Smooth muscle cell (in vitro differentiated cells): ENCODE data around the gene PPP1R3G. TPM values are rescaled to one million over a fixed set of nuclear protein-coding genes. Genes with fewer than 3 reads are reported as not detected.

Source experiments
- DNase-seq: peaks from one replicate; lab custom pipeline; 2025; ENCODE audit not compliant: unreplicated experiment; lab: John Stamatoyannopoulos, UW
- H2AFZ ChIP-seq: fragments of 200-600 bp; sonication (generic); 2 replicates; pipeline ENCODE4 v1.6.0; 2016; ENCODE audit warnings: antibody characterized with exemption, low read depth, mild to moderate bottlenecking
- H3F3A ChIP-seq: fragments of 200-600 bp; sonication (generic); 2 replicates; pipeline ENCODE4 v1.6.0; 2017; ENCODE audit warnings: antibody characterized with exemption, low read depth
- H3K27ac ChIP-seq: fragments of 200-600 bp; sonication (generic); 2 replicates; pipeline ENCODE4 v1.5.1; 2016; ENCODE audit warnings: low read depth, mild to moderate bottlenecking
- H3K27me3 ChIP-seq: fragments of 200-600 bp; sonication (generic); 2 replicates; pipeline ENCODE4 v1.6.1; 2016; ENCODE audit warnings: low read depth, mild to moderate bottlenecking
- H3K36me3 ChIP-seq: fragments of 200-600 bp; sonication (generic); 2 replicates; pipeline ENCODE4 v1.5.1; 2016; ENCODE audit warnings: low read depth
- H3K4me1 ChIP-seq: fragments of 200-600 bp; sonication (generic); 2 replicates; pipeline ENCODE4 v1.5.1; 2016; ENCODE audit warnings: low read depth
- H3K4me2 ChIP-seq: fragments of 200-600 bp; sonication (generic); 2 replicates; pipeline ENCODE4 v1.6.0; 2016; ENCODE audit warnings: mild to moderate bottlenecking
- H3K4me3 ChIP-seq: fragments of 200-600 bp; sonication (generic); 2 replicates; pipeline ENCODE4 v1.5.1; 2016; ENCODE audit warnings: mild to moderate bottlenecking
- H3K79me2 ChIP-seq: fragments of 200-600 bp; sonication (generic); 2 replicates; pipeline ENCODE4 v1.6.0; 2016; ENCODE audit warnings: low read depth, mild to moderate bottlenecking
- H3K9ac ChIP-seq: fragments of 200-600 bp; sonication (generic); 2 replicates; pipeline ENCODE4 v1.6.0; 2016; ENCODE audit warnings: low read depth
- H3K9me3 ChIP-seq: fragments of 200-600 bp; sonication (generic); replicated peaks from 2 replicates; pipeline ENCODE4 v1.5.1; 2016; ENCODE audit warnings: low read depth
- H4K20me1 ChIP-seq: fragments of 200-600 bp; sonication (generic); 2 replicates; pipeline ENCODE4 v1.6.0; 2016; ENCODE audit warnings: low read depth
- WGBS: methylation state at CpG from one replicate; pipeline ENCODE4 v1.1.7; 2016; ENCODE audit warnings: low lambda C conversion rate; 5-methylcytosine and 5-hydroxymethylcytosine counted together
- polyA plus RNA-seq: library from polyadenylated mRNA; unstranded; fragments of >200 nt; fragmentation: Nextera tagmentation; extraction: Ambion mirVana; gene quantifications from 2 replicates; pipeline ENCODE4 v1.2.1, GENCODE V29; 2016
- total RNA-seq: library from RNA; depleted of rRNA; stranded (reverse); fragments of >200 nt; gene quantifications from 2 replicates; pipeline ENCODE4 v1.2.3, GENCODE V29; 2014
- TF ChIP-seq, protein P1 (sequence below): fragments of 200-600 bp; sonication (generic); IDR thresholded peaks from 2 replicates; pipeline ENCODE4 v1.5.1; 2017; ENCODE audit warnings: borderline replicate concordance, mild to moderate bottlenecking, antibody characterized with exemption; ENCODE audit not compliant: insufficient read depth, poor library complexity, severe bottlenecking

PPP1R3G gene
- total and polyA plus RNA-seq, 2 experiments from 2014 or later: 0.63 to 1.4 TPM

DNA sequence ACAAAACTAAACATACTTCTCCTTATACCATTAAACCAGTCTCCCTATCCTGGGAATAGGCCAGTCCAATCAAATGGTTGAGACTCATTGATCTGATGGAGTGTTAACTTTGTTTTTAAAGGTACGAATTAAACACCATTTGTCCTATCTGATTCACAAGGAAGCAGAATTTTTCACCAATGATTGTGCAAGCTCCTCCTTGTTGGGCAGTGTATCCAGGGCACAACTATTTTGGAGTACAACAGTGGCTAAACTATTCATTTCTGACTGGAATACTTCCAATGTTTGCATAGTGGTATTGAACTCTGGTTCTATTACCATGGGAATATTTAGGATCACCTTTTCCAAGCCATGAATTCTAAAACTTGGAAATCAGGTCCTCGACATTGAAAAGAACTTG is 5.4 kb upstream of the PPP1R3G start:
- no peaks in the 10 kb centered on the region for H3K4me1 ChIP-seq
- no peaks in the 10 kb centered on the region for H3K27me3 ChIP-seq
- no peak overlapping the region for H3K4me2 ChIP-seq
- WGBS: 98% methylated on average over 2 of the region's 2 CpGs
- TF ChIP-seq, protein P1, sequence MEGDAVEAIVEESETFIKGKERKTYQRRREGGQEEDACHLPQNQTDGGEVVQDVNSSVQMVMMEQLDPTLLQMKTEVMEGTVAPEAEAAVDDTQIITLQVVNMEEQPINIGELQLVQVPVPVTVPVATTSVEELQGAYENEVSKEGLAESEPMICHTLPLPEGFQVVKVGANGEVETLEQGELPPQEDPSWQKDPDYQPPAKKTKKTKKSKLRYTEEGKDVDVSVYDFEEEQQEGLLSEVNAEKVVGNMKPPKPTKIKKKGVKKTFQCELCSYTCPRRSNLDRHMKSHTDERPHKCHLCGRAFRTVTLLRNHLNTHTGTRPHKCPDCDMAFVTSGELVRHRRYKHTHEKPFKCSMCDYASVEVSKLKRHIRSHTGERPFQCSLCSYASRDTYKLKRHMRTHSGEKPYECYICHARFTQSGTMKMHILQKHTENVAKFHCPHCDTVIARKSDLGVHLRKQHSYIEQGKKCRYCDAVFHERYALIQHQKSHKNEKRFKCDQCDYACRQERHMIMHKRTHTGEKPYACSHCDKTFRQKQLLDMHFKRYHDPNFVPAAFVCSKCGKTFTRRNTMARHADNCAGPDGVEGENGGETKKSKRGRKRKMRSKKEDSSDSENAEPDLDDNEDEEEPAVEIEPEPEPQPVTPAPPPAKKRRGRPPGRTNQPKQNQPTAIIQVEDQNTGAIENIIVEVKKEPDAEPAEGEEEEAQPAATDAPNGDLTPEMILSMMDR: no peak
- no peak overlapping the region for H2AFZ ChIP-seq
- no peaks in the 10 kb centered on the region for H3K9me3 ChIP-seq
- no peak overlapping the region for H3K27ac ChIP-seq
- peaks cover 13% of the 10 kb centered on the region for H3F3A ChIP-seq
- no peaks in the 10 kb centered on the region for H3K36me3 ChIP-seq
- H3K9ac ChIP-seq: no peak overlapping the region
- DNase-seq: no peak
- H3K4me3 ChIP-seq: no peak overlapping the region
- H3K79me2 ChIP-seq: no peaks in the 10 kb centered on the region
- no peaks in the 10 kb centered on the region for H4K20me1 ChIP-seq

DNA sequence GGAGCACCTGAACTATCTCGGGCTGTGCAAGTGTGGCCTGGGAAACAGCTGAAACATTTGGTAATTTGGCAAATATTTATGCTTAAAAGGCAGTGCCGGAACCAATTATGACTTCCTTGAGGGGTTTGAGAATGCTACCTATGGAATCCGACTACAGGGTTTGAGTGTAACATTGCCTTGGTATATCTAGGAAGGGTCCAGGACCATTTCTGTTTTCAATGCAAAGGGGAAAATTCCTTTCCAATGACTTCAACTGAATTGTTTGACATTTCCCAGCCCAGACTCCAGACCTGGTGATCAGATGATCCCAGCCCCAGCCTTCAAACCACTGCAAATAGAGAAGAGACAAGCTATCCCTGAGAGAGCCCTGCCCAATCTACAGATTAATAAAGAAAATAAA is 4.6 kb upstream of the PPP1R3G start:
- Histone ChIP-seq H3K4me3 (no peak overlapping the region), H3K79me2 (no peaks in the 10 kb centered on the region), H3K4me2 (no peak overlapping the region), H3K27me3 (no peaks in the 10 kb centered on the region), H3K9me3 (no peaks in the 10 kb centered on the region), H3F3A (peaks cover 13% of the 10 kb centered on the region), H3K36me3 (no peaks in the 10 kb centered on the region), H3K27ac (no peak overlapping the region), H4K20me1 (no peaks in the 10 kb centered on the region), H3K9ac (no peak overlapping the region), H2AFZ (no peak overlapping the region), H3K4me1 (no peaks in the 10 kb centered on the region)
- 77% methylated on average over 3 of the region's 3 CpGs for WGBS
- TF ChIP-seq, protein P1: no peak
- DNase-seq: no peak

DNA sequence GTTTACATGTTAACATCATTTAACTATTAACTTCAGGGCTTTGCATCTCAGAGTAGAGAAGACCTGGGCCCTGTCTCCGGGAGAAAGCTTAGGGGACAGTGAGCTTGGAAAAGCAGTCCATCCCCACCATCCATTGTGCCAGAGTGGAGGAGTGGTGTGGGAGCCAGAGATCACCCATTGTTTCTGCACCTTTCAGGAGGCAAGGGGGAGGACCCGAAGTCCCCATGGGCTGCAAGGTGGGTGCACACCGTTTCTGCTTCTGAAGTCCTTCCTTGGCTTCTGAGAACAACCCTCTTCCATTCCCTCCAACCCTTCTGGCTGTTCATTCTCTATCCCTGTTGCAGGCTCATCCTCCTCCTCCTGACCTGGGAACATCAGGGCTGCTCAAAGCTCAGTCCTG is 4.0 kb upstream of the PPP1R3G start:
- WGBS: 98% methylated on average over 3 of the region's 3 CpGs

DNA sequence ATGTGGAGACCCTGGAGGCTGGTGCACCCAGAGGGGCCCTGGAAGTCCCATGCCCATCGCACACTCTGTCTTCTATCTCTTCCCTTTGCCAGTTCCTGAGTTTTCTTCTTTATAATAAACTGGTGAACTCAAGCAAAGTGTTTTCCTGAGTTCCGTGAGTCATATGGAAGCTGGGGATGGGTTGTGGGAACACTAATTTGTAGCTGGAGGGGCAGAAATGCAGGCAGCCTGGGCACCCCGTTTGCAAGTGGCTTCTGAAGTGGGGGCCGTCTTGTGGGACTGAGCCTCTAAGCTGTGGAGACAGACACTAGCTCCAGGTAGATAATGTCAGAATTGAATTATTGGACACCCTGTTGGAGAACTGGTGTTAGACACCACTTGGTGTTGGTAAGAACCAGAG is 3.2 kb upstream of the PPP1R3G start:
- TF ChIP-seq, protein P1: no peak
- DNase-seq: no peak
- H4K20me1 ChIP-seq: no peaks in the 10 kb centered on the region
- H3K27ac ChIP-seq: peak overlapping the region; percentile 72
- H3K9ac ChIP-seq: peak overlapping the region; percentile 15
- H3K4me1 ChIP-seq: peaks cover 4% of the 10 kb centered on the region
- peaks cover 13% of the 10 kb centered on the region for H3F3A ChIP-seq
- 79% methylated on average over 4 of the region's 4 CpGs for WGBS
- no peak overlapping the region for H3K4me3 ChIP-seq
- H3K9me3 ChIP-seq: no peaks in the 10 kb centered on the region
- no peak overlapping the region for H2AFZ ChIP-seq
- no peaks in the 10 kb centered on the region for H3K79me2 ChIP-seq
- H3K36me3 ChIP-seq: no peaks in the 10 kb centered on the region
- H3K4me2 ChIP-seq: no peak overlapping the region
- H3K27me3 ChIP-seq: peaks cover 10% of the 10 kb centered on the region

More for the DNA sequence above, 4.0 kb upstream of the PPP1R3G start:
- Histone ChIP-seq H4K20me1 (no peaks in the 10 kb centered on the region), H3K9ac (no peak overlapping the region), H3K79me2 (no peaks in the 10 kb centered on the region), H3K27ac (no peak overlapping the region), H3K4me2 (no peak overlapping the region), H3K27me3 (peaks cover 3% of the 10 kb centered on the region), H3K4me3 (no peak overlapping the region), H3K4me1 (peaks cover 3% of the 10 kb centered on the region), H3K36me3 (no peaks in the 10 kb centered on the region), H3K9me3 (no peaks in the 10 kb centered on the region), H2AFZ (no peak overlapping the region), H3F3A (peaks cover 13% of the 10 kb centered on the region)
- TF ChIP-seq, protein P1: no peak
- DNase-seq: no peak
